NCI-H1436 (cell line): ENCODE results near the gene CABP2.
"Not testable (repeated sequence)": the region's sequence is repeated elsewhere in the genome, so short reads cannot be mapped to it uniquely, and the experiment has no call there.

ENCODE experiments used
- DNase-seq: peaks from one replicate; lab custom pipeline; 2025; lab: John Stamatoyannopoulos, UW

The CABP2 gene

DNA sequence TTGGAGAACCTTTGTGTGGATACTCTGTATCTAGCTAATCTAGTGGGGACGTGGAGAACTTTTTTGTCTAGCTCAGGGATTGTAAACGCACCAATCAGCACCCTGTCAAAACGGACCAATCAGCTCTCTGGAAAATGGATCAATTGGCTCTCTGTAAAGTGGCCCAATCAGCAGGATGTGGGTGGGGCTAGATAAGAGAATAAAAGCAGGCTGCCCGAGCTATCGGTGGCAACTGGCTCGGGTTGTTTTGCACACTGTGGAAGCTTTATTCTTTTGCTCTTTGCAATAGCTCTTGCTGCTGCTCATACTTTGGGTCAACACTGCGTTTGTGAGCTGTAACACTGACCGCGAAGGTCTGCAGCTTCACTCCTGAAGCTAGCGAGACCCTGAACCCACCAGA is 46.6 kb downstream of the CABP2 start:
- not testable (repeated sequence) for DNase-seq

DNA sequence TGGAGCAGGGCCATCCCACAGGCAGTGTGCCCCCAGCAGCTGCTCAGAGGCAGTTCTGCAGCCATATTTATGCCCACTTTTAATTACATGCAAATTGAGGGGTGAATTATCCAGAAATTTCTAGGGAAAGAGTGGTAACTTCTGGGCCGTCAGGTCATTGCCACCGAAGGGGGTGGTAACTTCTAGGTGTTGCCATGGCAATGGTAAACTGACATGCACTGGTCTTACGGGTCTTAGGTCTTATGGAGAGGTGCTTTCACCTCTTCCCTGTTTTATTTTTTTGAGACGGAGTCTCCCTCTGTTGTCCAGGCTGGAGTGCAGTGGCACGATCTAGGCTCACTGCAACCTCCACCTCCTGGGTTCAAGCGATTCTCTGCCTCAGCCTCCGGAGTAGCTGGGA is 50.4 kb downstream of the CABP2 start:
- no peak for DNase-seq

DNA sequence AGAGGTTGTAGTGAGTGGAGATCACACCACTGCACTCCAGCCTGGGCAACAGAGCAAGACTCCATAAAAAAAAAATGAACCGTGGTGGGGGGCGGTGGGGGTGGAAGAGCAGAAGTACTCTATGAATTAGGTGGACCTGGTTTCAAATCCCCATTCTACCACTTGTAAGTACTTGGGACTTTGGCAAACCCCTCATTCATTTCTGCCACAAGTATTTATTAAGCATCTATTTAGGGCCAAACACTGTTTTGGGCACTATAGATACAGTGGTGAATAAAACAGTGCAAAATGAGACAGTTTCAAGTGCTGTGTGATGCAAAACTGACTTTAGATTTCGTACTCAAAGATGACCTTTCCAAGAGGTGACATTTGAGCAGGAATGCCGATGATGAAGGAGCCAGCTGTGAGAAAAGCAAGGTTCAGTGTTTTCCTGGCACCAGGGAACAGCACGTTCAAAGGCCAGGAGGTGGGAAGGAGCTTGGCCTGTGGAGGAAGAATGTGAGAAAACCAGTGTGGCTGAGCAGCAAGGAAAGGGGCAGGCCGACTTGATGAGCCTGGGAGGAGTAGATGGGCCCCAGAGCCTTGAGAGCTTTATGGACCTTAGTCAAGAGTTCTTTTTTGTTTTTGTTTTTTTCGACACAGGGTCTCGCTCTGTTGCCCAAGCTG is 52.8 kb downstream of the CABP2 start:
- no peak for DNase-seq

DNA sequence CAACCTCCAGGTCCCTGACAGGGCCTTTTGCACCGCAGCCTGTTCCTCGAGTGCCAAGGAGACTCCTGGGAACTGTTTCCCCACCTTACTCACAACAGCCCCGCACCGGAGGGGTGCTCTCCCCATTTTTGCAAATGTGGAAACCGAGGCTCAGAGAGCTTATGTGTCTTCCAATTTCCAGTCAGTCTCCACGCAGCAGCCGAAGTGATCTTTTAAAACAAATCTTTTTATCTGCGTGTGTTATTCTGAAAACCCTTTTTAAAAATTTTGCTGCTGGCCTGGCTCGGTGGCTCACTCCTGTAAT is 53.8 kb downstream of the CABP2 start:
- no peak for DNase-seq
